RWPE1 (cell line): ENCODE data around the gene GABRB2.
"Not testable (repeated sequence)": the region's sequence is repeated elsewhere in the genome, so short reads cannot be mapped to it uniquely, and the experiment has no call there.

Source experiments
- CTCF ChIA-PET: fragments of 350-600 bp; sonication (Branson Sonifier 250); formaldehyde crosslinking; extraction: SDS; loops from one replicate; lab custom pipeline; 2021; lab: Yijun Ruan, JAX
- POLR2A ChIA-PET: fragments of 400-600 bp; formaldehyde crosslinking; extraction: SDS; loops from one replicate; lab custom pipeline; 2020; ENCODE audit warnings: antibody characterized with exemption; ENCODE audit not compliant: low non-redundant PET; lab: Yijun Ruan, JAX
- DNase-seq: peaks from one replicate; pipeline ENCODE4 v3.0.0; 2012; ENCODE audit warnings: low spot score
- H3K27ac ChIP-seq: fragments of 450-650 bp; 2 replicates; pipeline ENCODE4 v1.5.1; 2017
- TF ChIP-seq, protein P1 (sequence below): fragments of 450-650 bp; conservative IDR thresholded peaks from 2 replicates; pipeline ENCODE4 v1.5.1; 2017; ENCODE audit warnings: low read depth, mild to moderate bottlenecking

The GABRB2 gene

DNA sequence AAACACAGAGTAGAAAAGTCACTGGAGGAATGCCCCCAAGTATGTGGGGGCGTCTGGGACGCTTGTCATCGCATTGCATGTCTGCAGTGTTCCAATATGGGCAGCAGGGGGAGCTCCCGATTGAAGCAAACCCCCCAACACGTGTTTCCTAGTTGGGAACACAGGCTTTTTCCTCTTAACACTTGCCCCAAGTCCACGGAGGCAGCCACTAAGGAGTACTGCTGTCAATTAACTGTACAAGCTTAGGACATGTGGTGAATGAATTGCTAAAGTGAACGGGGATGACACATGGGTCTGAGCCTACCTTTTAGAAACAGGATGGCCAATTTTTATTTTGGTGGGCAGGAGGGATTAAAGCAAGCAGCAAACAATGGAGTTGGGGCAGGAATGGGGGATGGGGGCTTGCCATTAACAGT is 2.2 kb downstream of the GABRB2 start:
- POLR2A ChIA-PET = no interaction called here
- CTCF ChIA-PET = interaction anchor here (0.5 to 1.7 kb wide), 8 partner anchors 17 to 1864 kb away, joined by 3 to 8 read pairs (median 3); no protein-coding TSS in a partner anchor
- DNase-seq = peak; percentile 48

DNA sequence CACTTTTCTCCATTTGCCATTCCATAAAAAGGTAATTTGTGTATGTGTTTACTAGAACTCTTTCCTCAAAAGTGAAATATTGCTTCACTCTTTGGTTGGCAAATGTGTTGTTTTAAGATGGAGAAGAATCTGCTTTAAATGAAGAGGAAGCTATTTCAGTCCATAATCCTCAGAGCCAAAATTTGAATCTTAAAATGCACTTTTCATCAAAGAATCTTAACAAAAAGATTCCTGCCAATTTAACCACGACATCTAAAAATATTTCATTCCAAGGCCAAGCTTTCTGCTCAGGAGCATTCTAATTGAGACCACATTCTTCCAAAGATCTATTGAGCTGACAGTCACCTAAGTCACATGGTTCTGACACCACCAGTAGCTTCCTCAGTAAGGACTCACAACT is 7.5 kb downstream of the GABRB2 start:
- TF ChIP-seq, protein P1, sequence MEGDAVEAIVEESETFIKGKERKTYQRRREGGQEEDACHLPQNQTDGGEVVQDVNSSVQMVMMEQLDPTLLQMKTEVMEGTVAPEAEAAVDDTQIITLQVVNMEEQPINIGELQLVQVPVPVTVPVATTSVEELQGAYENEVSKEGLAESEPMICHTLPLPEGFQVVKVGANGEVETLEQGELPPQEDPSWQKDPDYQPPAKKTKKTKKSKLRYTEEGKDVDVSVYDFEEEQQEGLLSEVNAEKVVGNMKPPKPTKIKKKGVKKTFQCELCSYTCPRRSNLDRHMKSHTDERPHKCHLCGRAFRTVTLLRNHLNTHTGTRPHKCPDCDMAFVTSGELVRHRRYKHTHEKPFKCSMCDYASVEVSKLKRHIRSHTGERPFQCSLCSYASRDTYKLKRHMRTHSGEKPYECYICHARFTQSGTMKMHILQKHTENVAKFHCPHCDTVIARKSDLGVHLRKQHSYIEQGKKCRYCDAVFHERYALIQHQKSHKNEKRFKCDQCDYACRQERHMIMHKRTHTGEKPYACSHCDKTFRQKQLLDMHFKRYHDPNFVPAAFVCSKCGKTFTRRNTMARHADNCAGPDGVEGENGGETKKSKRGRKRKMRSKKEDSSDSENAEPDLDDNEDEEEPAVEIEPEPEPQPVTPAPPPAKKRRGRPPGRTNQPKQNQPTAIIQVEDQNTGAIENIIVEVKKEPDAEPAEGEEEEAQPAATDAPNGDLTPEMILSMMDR = no peak
- ChIA-PET CTCF (no interaction called here), POLR2A (no interaction called here)
- no peak for DNase-seq
- no peak overlapping the region for H3K27ac ChIP-seq

More for the DNA sequence above, 2.2 kb downstream of the GABRB2 start:
- no peak overlapping the region for H3K27ac ChIP-seq
- TF ChIP-seq, protein P1 = peak; percentile 87

- POLR2A ChIA-PET = no interaction called here
- TF ChIP-seq, protein P1 = no peak
- DNase-seq = no peak
- CTCF ChIA-PET = no interaction called here
- H3K27ac ChIP-seq = no peak overlapping the region
Measured at GRCh38 chr5:161535762-161536161, 10.8 kb downstream of the GABRB2 start.

DNA sequence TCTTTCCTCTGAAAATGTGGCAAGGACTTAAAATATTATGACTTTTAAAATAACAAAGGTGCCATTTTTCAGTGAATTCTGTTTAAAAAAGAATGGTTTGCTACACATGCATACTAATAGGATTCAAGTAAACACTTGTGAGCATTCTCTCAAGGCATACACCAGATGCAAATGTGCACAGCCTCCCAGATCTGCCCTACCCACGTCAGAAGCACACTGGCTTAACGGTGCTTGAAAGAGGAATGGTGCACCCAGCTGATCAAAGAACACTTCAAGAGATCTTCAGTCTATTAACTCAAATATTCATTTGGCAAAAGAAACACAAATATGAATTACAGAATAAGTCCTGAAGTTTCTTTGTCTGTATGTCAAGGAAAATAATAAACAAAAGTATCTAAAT is 15.8 kb downstream of the GABRB2 start:
- CTCF ChIA-PET = no interaction called here
- no peak for DNase-seq
- POLR2A ChIA-PET = no interaction called here
- TF ChIP-seq, protein P1 = no peak
- H3K27ac ChIP-seq = no peak overlapping the region

DNA sequence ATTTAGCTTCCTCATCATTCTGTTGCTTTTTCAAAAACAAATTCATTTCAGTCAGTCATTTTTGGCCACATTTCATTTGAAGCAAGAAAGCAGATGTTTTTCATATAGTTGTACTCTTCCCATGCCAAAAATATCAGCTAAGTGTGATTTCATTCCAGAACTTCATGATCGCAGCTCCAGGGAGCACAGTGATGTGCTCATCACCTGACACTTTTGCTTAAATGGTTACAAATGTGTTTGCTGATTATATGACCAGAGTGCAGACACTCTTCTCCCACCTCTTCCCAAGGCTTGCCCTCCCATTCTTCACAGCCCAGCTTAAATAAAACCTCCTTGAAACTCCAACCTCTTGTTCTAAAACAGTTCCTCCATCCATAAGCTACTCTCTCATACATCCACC is 32.6 kb downstream of the GABRB2 start:
- ChIA-PET CTCF (no interaction called here), POLR2A (no interaction called here)
- no peak for DNase-seq
- no peak overlapping the region for H3K27ac ChIP-seq
- TF ChIP-seq, protein P1 = no peak

- H3K27ac ChIP-seq = no peak overlapping the region
- CTCF ChIA-PET = interaction anchor here (0.5 kb wide), 1 partner anchor 1596 kb away, joined by 3 read pairs; no protein-coding TSS in a partner anchor
- POLR2A ChIA-PET = no interaction called here
- DNase-seq = no peak
- TF ChIP-seq, protein P1 = no peak
Measured at GRCh38 chr5:161507591-161507990, 38.9 kb downstream of the GABRB2 start.

- CTCF ChIA-PET, DNase-seq, POLR2A ChIA-PET, H3K27ac ChIP-seq: not testable (repeated sequence)
Measured at GRCh38 chr5:161505160-161505559, 41.4 kb downstream of the GABRB2 start.
